Upper lobe of right lung (tissue), 1 donor: ENCODE results near the gene GSK3B. TPM values are rescaled to one million over a fixed set of nuclear protein-coding genes. Genes with fewer than 3 reads are reported as not detected.
"Not testable (repeated sequence)": the region's sequence is repeated elsewhere in the genome, so short reads cannot be mapped to it uniquely, and the experiment has no call there.

ENCODE experiments used
- ATAC-seq: fragments of 200-7000 bp; cut with Tn5 transposase; one replicate; pipeline ENCODE4 v1.9.1; 2020; ENCODE audit warnings: mild to moderate bottlenecking, moderate library complexity
- DNase-seq: peaks from one replicate; pipeline ENCODE4 v3.0.0-alpha.2; 2020
- H3K27ac ChIP-seq: fragments of 200-600 bp; one replicate; pipeline ENCODE4 v1.8.0; 2022
- H3K27me3 ChIP-seq: fragments of 200-600 bp; one replicate; pipeline ENCODE4 v1.8.0; 2022; ENCODE audit warnings: mild to moderate bottlenecking
- H3K36me3 ChIP-seq: fragments of 200-600 bp; one replicate; pipeline ENCODE4 v1.8.0; 2022
- H3K4me1 ChIP-seq: fragments of 200-600 bp; one replicate; pipeline ENCODE4 v1.8.0; 2022
- H3K4me3 ChIP-seq: fragments of 200-600 bp; one replicate; pipeline ENCODE4 v1.8.0; 2022; ENCODE audit warnings: mild to moderate bottlenecking
- H3K9me3 ChIP-seq: fragments of 200-600 bp; one replicate; pipeline ENCODE4 v1.8.0; 2022
- intact Hi-C: fragments of 100-400 bp; cut with DNase I; formaldehyde crosslinking; loops from one replicate; pipeline ENCODE4 v1.11.0; 2022
- total RNA-seq: library from RNA; stranded (reverse); fragmentation: NEBNext Ultra II Directional; extraction: Animal tissue kit (Norgen Biotek cat#: 25700); gene quantifications from one replicate; pipeline ENCODE4 v1.2.1, GENCODE V29; 2021
- TF ChIP-seq, protein P1 (sequence below): fragments of 200-600 bp; IDR thresholded peaks from one replicate; pipeline ENCODE4 v1.8.0; 2022; ENCODE audit warnings: antibody characterized with exemption
- donor health status: DM: no; HTN: yes; CAD: no; lungs with severe emphysema.

Gene GSK3B
- total RNA-seq, 1 donor from 2014 or later: 55.2 TPM

DNA sequence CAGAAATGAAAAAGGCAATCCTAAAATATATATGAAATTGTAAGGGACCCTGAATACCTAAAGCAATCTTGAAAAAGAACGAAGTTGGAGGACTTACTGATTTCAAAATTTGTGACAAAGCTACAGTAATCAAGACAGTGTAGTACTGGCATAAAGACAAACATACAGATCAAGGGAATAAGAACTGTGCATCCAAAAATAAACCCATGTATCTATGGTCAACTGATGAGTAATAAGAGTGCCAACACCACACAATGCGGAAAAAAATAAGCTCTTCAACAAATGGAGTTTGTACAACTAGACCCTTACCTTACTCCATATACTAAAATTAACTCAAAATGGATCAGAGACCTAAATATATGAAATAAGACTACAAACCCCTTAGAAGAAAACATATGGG is 29.6 kb downstream of the GSK3B start:
- Histone ChIP-seq H3K27me3 (no peaks in the 10 kb centered on the region), H3K36me3 (no peaks in the 10 kb centered on the region), H3K4me3 (no peak overlapping the region), H3K27ac (no peak overlapping the region), H3K4me1 (peaks cover 5% of the 10 kb centered on the region), H3K9me3 (no peaks in the 10 kb centered on the region)
- TF ChIP-seq, protein P1, sequence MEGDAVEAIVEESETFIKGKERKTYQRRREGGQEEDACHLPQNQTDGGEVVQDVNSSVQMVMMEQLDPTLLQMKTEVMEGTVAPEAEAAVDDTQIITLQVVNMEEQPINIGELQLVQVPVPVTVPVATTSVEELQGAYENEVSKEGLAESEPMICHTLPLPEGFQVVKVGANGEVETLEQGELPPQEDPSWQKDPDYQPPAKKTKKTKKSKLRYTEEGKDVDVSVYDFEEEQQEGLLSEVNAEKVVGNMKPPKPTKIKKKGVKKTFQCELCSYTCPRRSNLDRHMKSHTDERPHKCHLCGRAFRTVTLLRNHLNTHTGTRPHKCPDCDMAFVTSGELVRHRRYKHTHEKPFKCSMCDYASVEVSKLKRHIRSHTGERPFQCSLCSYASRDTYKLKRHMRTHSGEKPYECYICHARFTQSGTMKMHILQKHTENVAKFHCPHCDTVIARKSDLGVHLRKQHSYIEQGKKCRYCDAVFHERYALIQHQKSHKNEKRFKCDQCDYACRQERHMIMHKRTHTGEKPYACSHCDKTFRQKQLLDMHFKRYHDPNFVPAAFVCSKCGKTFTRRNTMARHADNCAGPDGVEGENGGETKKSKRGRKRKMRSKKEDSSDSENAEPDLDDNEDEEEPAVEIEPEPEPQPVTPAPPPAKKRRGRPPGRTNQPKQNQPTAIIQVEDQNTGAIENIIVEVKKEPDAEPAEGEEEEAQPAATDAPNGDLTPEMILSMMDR: no peak
- DNase-seq (no peak), ATAC-seq (no peak)
- intact Hi-C loops: no loop called here

DNA sequence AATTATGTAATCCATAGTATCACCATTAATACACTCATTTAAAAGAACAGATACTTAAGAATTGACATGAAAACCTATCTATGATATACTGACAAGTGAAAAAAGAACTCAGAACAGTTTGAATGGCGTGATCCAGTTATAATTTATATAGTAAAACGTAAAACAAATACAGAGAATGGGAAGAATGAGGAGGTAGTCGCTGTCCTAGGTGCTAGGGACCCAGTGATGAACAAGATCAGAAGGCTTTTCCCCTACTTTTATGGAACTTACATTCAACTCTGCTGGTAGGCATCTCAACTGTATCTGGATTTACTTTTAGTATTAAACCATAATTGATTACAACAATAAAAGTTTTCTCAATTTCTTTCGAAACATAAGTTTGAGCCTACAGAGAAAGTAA is 31.8 kb downstream of the GSK3B start:
- ATAC-seq (no peak), DNase-seq (no peak)

DNA sequence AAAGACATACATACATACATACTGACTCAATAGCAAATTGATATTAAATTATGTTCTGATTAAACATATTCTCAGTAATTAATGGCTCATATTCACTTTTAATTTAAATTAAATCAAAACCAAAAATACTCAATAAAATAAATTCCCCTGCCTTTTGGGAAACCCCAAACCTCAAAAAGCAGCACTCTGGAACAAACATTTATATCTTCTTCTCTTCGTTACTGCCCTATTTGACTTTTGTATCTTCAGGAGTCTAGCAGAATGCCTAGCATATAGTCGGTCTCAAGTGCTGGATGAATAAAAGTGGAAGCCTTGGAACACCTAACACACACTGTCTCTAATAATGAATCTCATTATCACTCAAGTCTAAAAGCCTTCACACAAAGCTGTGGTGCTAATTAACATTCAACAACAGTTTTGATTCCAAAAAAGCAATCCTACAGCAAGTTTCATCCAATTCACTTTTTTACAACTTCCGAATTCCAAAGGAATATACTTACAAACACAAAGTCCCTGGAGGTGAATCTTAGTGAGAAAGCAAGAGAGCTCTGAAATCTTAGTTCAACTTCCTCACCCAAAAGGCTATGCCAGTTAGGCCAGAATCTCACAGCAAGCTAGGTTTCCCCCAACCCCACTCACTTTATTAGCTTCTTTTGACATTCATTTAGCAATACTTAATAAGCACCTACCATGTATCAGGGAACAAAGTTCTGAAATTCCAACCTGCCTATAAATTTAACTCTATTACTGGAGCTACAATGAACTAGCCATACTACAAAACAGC is 35.0 kb downstream of the GSK3B start:
- H3K27ac ChIP-seq: no peak overlapping the region
- ATAC-seq (no peak), DNase-seq (no peak)
- TF ChIP-seq, protein P1: no peak
- intact Hi-C loops: no loop called here
- no peaks in the 10 kb centered on the region for H3K27me3 ChIP-seq
- H3K36me3 ChIP-seq: no peaks in the 10 kb centered on the region
- no peaks in the 10 kb centered on the region for H3K9me3 ChIP-seq
- peaks cover 5% of the 10 kb centered on the region for H3K4me1 ChIP-seq
- no peak overlapping the region for H3K4me3 ChIP-seq

More for the DNA sequence above, 31.8 kb downstream of the GSK3B start:
- Histone ChIP-seq H3K36me3 (no peaks in the 10 kb centered on the region), H3K27me3 (no peaks in the 10 kb centered on the region), H3K9me3 (no peaks in the 10 kb centered on the region), H3K27ac (no peak overlapping the region), H3K4me1 (peaks cover 5% of the 10 kb centered on the region), H3K4me3 (no peak overlapping the region)
- TF ChIP-seq, protein P1: no peak
- intact Hi-C loops: no loop called here

DNA sequence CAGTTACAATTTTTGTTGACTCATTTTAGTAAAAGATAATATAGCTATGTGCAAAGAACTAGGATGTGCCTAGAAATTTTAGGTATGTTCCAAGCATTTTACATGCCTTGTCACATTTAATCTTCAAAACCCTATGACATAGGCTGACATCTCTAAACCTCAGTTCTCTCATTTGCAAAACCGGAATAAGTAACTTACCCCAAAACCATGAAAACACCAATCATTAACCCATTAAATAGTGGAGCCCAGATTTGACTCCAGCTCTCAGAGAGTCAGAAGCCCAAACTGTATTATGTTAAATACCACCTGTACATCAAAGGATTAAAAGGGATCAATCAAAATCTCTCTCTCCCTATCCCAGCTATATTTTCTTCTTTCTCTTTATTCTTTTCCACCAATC is 36.6 kb downstream of the GSK3B start:
- no peaks in the 10 kb centered on the region for H3K36me3 ChIP-seq
- DNase-seq (no peak), ATAC-seq (no peak)
- H3K27ac ChIP-seq: no peak overlapping the region
- H3K27me3 ChIP-seq: no peaks in the 10 kb centered on the region
- TF ChIP-seq, protein P1: no peak
- H3K4me1 ChIP-seq: peaks cover 5% of the 10 kb centered on the region
- H3K4me3 ChIP-seq: no peak overlapping the region
- intact Hi-C loops: no loop called here
- H3K9me3 ChIP-seq: no peaks in the 10 kb centered on the region

DNA sequence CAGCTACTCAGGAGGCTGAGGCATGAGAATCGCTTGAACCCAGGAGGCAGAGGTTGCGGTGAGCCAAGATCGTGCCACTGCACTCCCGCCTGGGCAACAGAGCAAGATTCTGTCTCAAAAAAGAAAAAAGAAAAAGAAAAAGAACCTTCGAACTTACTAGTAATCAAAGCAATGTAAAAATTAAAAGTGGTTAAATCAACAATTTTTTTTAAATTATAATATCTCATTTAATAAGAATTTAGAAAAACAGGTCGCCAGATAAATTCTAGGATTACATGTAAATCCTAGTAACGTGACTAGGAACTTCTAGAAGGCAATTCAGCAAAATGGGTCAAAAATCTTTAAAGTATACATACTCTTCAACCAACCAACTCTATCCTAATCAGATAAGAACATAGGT is 37.2 kb downstream of the GSK3B start:
- H3K9me3 ChIP-seq: no peaks in the 10 kb centered on the region
- TF ChIP-seq, protein P1: no peak
- H3K27ac ChIP-seq: no peak overlapping the region
- no peaks in the 10 kb centered on the region for H3K27me3 ChIP-seq
- DNase-seq: no peak
- intact Hi-C loops: no loop called here
- no peak for ATAC-seq
- H3K36me3 ChIP-seq: no peaks in the 10 kb centered on the region
- no peak overlapping the region for H3K4me3 ChIP-seq
- H3K4me1 ChIP-seq: peaks cover 5% of the 10 kb centered on the region

DNA sequence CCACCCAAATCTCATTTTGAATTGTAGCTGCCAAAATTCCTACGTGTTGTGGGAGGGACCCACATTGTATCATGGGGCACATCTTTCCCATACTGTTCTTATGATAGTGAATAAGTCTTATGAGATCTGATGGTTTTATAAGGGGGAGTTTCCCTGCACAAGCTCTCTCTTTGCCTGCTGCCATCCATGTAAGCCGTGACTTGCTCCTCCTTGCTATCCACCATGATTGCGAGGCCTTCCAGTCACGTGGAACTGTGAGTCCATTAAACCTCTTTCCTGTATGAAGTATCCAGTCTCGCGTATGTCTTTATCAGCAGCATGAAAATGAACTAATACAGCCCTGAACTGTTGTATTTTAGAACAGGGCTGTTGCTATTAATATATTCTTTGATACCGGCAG is 40.6 kb downstream of the GSK3B start:
- H3K4me3 ChIP-seq, intact Hi-C loops, H3K36me3 ChIP-seq, H3K27ac ChIP-seq, ATAC-seq, DNase-seq, H3K9me3 ChIP-seq, H3K27me3 ChIP-seq: not testable (repeated sequence)
- peaks cover 29% of the 10 kb centered on the region for H3K4me1 ChIP-seq
